ENCODE measurements around the gene CDK6. TPM values are rescaled to one million over a fixed set of nuclear protein-coding genes. Genes with fewer than 3 reads are reported as not detected.

Gene CDK6
- total RNA-seq, 1 experiment from 2014 or later: 38.7 TPM

DNA sequence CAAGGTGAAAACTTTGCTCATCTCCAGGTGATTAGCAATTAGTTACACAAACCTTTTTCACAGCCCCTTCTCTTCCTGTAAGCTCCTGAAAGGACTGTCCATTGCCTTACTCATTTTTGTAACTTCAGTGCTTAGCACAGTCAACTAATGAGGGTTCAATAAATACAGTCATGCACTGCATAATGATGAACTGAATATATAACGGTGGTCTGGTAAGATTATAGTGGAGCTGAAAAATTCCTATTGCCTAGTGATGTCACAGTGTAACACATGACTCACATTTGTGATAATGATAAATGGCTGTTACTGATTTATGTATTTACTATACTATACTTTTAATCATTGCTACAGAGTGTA lies 233.3 kb downstream of the CDK6 start:
- no peaks in the 10 kb centered on the region for H3K9me3 ChIP-seq (ENCODE audit: low read length)
- no TSS peak for BruUV-seq (replicated peaks)
- intact Hi-C loops (cut with micrococcal nuclease): no loop called here
- H3K9ac ChIP-seq (ENCODE audit: low read length): no peak overlapping the region
- DNase-seq (no peak), ATAC-seq (no peak; the same call in 1 of the 2 replicates)
- no peak overlapping the region for H3K4me2 ChIP-seq (ENCODE audit: low read length)
- ChIA-PET CTCF (no interaction called here), POLR2A (ENCODE audit: unreplicated experiment) (no interaction called here)
- no peaks in the 10 kb centered on the region for H3K4me1 ChIP-seq (ENCODE audit: insufficient read depth, low read length)
- H3K9me2 ChIP-seq (replicated peaks; ENCODE audit: low read length): no peaks in the 10 kb centered on the region
- H3K36me3 ChIP-seq (ENCODE audit: low read depth, low read length): no peaks in the 10 kb centered on the region
- no peak overlapping the region for H3K27ac ChIP-seq (ENCODE audit: low read length)
- H3K27me3 ChIP-seq (ENCODE audit: low read length): no peaks in the 10 kb centered on the region
- TF ChIP-seq EZH2phosphoT487 (IDR thresholded peaks at IDR 0.05; ENCODE audit: borderline replicate concordance, low read length) (no peak), EZH2 (IDR thresholded peaks at IDR 0.05; ENCODE audit: low read length, unreplicated experiment) (no peak)
- TF ChIP-seq, protein P1, sequence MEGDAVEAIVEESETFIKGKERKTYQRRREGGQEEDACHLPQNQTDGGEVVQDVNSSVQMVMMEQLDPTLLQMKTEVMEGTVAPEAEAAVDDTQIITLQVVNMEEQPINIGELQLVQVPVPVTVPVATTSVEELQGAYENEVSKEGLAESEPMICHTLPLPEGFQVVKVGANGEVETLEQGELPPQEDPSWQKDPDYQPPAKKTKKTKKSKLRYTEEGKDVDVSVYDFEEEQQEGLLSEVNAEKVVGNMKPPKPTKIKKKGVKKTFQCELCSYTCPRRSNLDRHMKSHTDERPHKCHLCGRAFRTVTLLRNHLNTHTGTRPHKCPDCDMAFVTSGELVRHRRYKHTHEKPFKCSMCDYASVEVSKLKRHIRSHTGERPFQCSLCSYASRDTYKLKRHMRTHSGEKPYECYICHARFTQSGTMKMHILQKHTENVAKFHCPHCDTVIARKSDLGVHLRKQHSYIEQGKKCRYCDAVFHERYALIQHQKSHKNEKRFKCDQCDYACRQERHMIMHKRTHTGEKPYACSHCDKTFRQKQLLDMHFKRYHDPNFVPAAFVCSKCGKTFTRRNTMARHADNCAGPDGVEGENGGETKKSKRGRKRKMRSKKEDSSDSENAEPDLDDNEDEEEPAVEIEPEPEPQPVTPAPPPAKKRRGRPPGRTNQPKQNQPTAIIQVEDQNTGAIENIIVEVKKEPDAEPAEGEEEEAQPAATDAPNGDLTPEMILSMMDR (conservative IDR thresholded peaks at IDR 0.05; ENCODE audit: low read depth, low read length): no peak
- no peaks in the 10 kb centered on the region for H4K20me1 ChIP-seq (ENCODE audit: low read length)
- H3F3A ChIP-seq (ENCODE audit: low read length, unreplicated experiment): no peaks in the 10 kb centered on the region
- H3K79me2 ChIP-seq (ENCODE audit: low read length): no peaks in the 10 kb centered on the region
- no peak overlapping the region for H3K4me3 ChIP-seq (ENCODE audit: low read length)
- H2AFZ ChIP-seq (ENCODE audit: low read length): no peak overlapping the region

DNA sequence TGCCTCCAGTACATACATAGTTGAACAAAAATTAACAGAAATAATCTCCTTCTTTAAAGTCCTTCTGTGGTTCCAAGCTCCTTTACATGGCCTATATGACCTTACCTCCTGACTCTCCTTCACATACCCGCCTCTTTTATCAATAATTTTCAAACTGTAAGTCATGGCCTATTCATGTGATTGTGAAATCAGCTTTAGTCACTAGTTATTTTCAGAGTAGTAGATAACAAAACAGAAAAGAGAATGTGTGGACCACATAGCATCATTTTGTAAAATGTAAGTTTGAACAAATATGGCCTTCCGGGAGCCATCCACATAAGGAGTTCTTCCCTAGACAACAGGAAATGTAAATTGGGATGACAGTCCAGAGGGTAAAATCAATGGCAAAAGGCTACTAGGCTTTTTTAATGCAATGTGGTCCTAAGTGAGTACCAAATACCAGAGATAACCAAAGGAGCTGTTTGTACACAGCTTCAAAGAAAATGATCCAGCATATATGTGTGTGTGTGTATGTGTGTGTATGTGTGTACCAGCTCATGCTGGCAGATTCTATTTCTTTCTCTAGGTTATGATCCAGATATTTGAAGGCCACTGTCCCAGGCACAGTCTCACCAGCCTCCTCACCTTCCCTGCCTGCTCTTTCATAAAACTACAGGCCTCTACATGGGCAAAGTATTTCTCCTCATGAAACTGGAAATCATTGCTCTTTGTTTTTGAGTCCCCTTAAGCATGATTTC lies 233.9 kb downstream of the CDK6 start:
- Histone ChIP-seq H2AFZ (ENCODE audit: low read length) (no peak overlapping the region), H3K79me2 (ENCODE audit: low read length) (no peaks in the 10 kb centered on the region), H3K27ac (ENCODE audit: low read length) (no peak overlapping the region), H3K9me3 (ENCODE audit: low read length) (no peaks in the 10 kb centered on the region), H3K4me1 (ENCODE audit: insufficient read depth, low read length) (no peaks in the 10 kb centered on the region), H3K36me3 (ENCODE audit: low read depth, low read length) (no peaks in the 10 kb centered on the region), H3K9ac (ENCODE audit: low read length) (no peak overlapping the region), H3K27me3 (ENCODE audit: low read length) (no peaks in the 10 kb centered on the region), H3K9me2 (replicated peaks; ENCODE audit: low read length) (no peaks in the 10 kb centered on the region), H3K4me3 (ENCODE audit: low read length) (no peak overlapping the region), H3K4me2 (ENCODE audit: low read length) (no peak overlapping the region), H3F3A (ENCODE audit: low read length, unreplicated experiment) (no peaks in the 10 kb centered on the region), H4K20me1 (ENCODE audit: low read length) (no peaks in the 10 kb centered on the region)
- TF ChIP-seq EZH2 (IDR thresholded peaks at IDR 0.05; ENCODE audit: low read length, unreplicated experiment) (no peak), EZH2phosphoT487 (IDR thresholded peaks at IDR 0.05; ENCODE audit: borderline replicate concordance, low read length) (no peak)
- TF ChIP-seq, protein P1 (conservative IDR thresholded peaks at IDR 0.05; ENCODE audit: low read depth, low read length): no peak
- ChIA-PET CTCF (no interaction called here), POLR2A (ENCODE audit: unreplicated experiment) (interaction anchor here (0.6 kb wide), 2 partner anchors 12 to 13 kb away, joined by 3 read pairs; no protein-coding TSS in a partner anchor)
- ATAC-seq (no peak), DNase-seq (no peak)
- BruUV-seq (replicated peaks): no TSS peak
- intact Hi-C loops (cut with micrococcal nuclease): no loop called here

DNA sequence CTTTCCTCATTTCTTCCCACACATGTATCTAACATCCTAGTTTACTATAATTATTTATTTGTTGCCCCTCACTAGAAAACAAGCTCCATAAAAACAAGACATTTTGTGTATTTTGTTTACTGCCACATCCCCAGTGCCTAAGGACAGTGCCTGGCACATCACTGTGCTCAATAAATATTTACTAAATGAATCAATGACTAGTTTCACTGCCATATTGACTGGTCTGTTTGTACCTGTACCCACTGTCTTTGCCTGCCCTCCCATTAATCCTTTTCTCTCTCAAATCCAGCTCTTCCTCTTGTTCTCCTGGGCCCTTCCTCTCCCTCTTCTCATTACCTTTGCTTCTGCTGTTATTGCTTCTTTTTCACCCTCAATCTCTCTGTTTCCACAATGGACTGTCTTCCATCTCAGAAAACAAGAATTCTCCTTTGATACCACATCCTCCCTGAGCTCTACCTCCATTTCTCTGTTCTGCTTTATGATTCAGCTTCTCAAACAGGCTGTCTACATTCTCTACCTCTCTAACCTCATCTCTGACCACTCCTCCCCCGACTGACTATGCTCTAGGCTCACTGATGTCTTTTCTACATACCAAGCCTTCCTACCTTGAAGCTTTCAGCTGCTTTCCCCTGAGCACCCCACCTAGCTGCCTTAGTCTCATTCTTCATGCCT lies 237.9 kb downstream of the CDK6 start:
- CTCF ChIA-PET: no interaction called here
- POLR2A ChIA-PET (ENCODE audit: unreplicated experiment): no interaction called here
- Histone ChIP-seq H4K20me1 (ENCODE audit: low read length) (no peaks in the 10 kb centered on the region), H3K36me3 (ENCODE audit: low read depth, low read length) (no peaks in the 10 kb centered on the region), H3F3A (ENCODE audit: low read length, unreplicated experiment) (no peaks in the 10 kb centered on the region), H3K4me3 (ENCODE audit: low read length) (no peak overlapping the region), H3K27ac (ENCODE audit: low read length) (no peak overlapping the region), H3K9me2 (replicated peaks; ENCODE audit: low read length) (no peaks in the 10 kb centered on the region), H3K27me3 (ENCODE audit: low read length) (no peaks in the 10 kb centered on the region), H3K79me2 (ENCODE audit: low read length) (no peaks in the 10 kb centered on the region), H3K4me2 (ENCODE audit: low read length) (no peak overlapping the region), H3K4me1 (ENCODE audit: insufficient read depth, low read length) (peaks cover 12% of the 10 kb centered on the region), H3K9me3 (ENCODE audit: low read length) (no peaks in the 10 kb centered on the region), H2AFZ (ENCODE audit: low read length) (no peak overlapping the region), H3K9ac (ENCODE audit: low read length) (no peak overlapping the region)
- intact Hi-C loops (cut with micrococcal nuclease): loop anchor here (5.0 kb wide), 1 partner anchor 71 kb away; the partner anchor contains the start of genes PEX1 and RBM48
- DNase-seq (no peak), ATAC-seq (no peak)
- no TSS peak for BruUV-seq (replicated peaks)
- TF ChIP-seq EZH2phosphoT487 (IDR thresholded peaks at IDR 0.05; ENCODE audit: borderline replicate concordance, low read length): no peak
- no peak for TF ChIP-seq EZH2 (IDR thresholded peaks at IDR 0.05; ENCODE audit: low read length, unreplicated experiment)
- TF ChIP-seq, protein P1 (conservative IDR thresholded peaks at IDR 0.05; ENCODE audit: low read depth, low read length): no peak
